Mesenteric fat pad (tissue), 1 donor: ENCODE measurements around the gene UNK. TPM values are rescaled to one million over a fixed set of nuclear protein-coding genes. Genes with fewer than 3 reads are reported as not detected.
"Not testable (repeated sequence)": the region's sequence is repeated elsewhere in the genome, so short reads cannot be mapped to it uniquely, and the experiment has no call there.

Experiments used
- DNase-seq: peaks from one replicate; pipeline ENCODE4 v3.0.0-alpha.2; 2020; ENCODE audit warnings: low spot score
- total RNA-seq: library from RNA; stranded (reverse); fragmentation: NEBNext Ultra II Directional; extraction: Animal tissue kit (Norgen Biotek cat#: 25700); gene quantifications from one replicate; pipeline ENCODE4 v1.2.1, GENCODE V29; 2021
- donor health status: DM: yes; HTN: yes; CAD: no.

The UNK gene
- total RNA-seq, 1 donor from 2014 or later, result 24.6 TPM

DNA sequence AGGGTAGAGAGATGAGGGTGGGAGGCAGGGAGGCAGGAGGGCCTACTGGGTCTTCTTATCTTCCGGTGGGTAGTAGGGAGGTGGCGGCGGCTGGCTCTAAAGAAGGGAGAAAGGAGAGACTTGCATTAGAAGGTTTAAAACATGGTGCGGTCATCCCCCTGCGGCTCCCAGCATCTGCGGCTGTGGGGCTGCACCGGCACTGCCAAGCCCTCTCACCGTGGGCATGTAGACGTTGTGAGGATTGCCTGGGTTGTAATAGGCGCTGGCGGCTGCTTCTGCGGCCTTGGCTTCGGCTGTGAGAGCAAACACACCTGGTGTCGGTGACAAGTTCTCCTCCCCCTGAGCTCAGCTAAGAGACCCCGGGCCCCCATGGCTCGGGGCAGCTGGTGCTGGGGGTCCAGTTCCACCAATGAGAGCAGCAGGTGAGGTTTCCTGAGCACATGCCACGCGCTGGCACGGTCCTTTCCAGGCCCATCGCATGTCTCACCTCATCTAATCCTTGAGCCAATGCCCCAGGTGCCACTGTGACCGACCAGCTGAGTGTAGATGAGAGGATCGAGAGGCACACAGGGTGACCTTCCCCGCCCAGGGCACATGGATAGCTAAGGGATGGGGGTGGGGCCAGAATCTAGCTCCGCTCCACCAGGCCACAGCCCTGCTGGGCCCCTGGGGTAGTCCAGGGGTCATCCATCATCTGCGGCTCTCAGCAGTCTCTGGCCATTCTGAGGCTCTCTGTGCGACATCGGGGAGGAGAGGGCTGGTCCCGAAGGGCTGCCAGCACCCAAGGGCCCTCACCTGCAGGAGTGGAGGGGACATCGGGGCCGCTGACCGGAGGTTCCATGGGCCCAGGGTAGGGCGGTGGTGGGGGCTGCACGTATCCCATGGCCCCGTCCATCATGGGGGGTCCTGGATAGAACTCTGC is 62.3 kb downstream of the UNK start:
- DNase-seq, result no peak

- no peak for DNase-seq
Observed at GRCh38 chr17:75847614-75848522, 63.3 kb downstream of the UNK start.

DNA sequence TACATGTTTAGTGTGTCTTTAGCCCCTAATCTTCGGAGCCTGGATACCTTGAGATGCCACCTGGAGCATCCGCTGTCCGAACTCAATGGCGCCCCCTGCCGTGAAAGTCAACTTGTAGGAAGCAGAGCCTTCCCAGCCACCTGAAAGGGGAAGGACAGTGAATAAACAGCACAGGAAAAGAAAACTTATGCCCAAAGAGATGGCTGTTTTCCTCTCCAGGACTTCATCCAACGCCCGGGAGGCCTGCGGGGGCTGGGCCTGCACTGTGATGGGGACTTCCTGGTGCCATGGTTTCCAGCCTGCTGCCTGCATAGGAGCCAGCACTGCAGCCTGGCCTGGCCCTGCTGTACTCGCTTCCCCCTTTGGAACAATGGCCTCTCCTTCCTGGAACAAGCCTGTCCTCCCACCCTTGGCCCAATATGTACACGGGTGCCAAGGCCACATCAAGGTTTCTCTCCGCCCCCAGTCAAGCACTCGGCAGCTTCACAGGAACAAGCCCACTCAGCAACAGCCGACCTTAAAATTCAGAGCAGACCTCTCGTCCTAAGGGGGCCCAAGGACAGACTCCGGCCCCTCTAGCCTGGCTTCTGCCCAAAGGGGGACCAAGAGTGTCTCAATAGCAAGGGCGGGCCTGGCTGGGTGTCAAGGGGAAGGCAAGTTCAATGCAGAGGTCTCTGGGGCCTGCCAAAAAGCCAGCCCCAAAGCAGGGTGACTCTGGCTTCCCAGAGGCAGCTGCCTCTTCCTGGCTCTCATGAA is 64.1 kb downstream of the UNK start:
- DNase-seq, result no peak

DNA sequence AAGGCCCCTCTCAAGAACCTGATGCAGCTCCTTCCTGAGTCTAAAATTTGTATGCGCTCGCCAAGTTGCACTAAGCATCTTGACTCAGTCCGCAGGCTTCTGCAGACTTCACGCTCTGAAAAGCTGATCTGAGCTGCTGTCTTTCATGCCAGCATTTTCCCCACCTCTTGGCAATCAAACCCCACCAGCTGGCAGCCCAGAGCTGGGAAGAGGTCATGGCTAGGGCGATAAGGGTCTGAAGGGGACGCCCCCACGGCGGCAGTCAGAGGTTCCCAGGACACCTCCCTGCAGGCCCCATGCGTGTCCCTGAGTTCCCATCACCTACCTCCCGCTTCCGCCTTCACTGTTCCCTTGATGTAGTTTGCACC is 64.7 kb downstream of the UNK start:
- no peak for DNase-seq

- DNase-seq, result no peak
Observed at GRCh38 chr17:75849724-75850123, 65.1 kb downstream of the UNK start.

DNA sequence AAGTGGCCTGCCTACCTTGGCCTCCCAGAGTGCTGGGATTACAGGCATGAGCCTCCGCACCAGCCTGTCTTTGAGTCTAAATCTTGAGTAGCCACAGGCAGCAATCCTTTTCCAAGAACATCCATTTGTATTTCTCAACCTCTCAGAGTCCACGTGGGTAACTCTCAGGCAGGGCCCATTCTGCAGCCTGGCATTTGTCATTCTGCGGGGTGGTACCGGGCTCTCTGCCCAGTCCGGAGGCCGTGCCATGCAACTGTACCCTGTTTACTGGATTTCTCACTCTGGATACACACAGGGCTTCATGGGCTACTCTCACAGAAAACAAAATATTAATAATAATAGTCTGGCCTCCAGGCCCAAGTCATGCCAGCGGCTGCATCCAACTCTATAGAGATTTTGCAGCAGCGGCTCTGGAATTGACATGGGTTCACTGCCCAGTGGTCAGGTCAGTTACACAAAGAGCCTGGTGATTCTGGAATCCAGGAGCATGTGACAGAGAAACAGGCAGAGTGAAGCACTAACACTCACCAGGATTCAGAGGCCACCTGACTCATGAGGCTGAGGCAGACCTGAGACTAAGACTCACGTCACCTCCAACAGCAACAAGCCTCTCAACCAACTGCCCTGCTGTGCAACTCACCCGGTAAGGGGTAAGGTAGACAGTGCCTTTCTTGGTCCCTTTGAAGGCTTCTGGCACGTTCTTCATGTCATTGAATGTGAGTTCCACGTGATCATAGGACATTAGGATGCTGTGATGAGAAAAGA is 66.5 kb downstream of the UNK start:
- no peak for DNase-seq

- DNase-seq, result not testable (repeated sequence)
Observed at GRCh38 chr17:75851693-75851991, 67.0 kb downstream of the UNK start.

- no peak for DNase-seq
Observed at GRCh38 chr17:75853433-75853832, 68.8 kb downstream of the UNK start.

DNA sequence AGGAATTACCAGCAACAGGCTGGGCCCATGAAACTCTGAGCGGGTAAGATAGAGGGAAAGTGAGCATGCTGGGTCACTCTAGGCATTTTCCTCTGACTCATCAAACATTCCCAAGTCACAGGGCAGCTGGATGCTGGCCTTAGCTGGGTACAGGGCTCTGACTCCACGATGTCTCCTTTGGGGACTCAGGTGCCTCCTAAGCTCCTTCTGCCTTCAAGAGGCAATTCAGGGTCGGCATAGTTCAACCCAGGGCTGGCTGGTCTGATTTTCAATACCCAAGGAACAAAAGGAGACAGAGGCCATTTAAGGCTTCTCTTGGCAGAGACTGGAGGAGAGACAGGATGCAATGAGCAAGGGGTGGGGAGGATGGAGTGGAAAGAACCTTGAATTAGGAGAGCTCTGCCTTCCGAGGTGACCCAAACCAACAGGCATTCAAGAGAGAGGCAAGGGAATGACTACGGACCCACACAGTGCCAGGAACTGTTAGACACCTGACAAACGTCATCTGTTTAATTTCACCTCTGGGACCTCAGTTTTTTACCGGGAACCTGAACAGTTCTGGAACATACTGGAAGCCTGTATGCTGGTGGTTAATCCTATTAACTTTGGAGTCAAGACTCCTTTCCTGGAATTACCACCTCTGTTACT is 69.6 kb downstream of the UNK start:
- no peak for DNase-seq

DNA sequence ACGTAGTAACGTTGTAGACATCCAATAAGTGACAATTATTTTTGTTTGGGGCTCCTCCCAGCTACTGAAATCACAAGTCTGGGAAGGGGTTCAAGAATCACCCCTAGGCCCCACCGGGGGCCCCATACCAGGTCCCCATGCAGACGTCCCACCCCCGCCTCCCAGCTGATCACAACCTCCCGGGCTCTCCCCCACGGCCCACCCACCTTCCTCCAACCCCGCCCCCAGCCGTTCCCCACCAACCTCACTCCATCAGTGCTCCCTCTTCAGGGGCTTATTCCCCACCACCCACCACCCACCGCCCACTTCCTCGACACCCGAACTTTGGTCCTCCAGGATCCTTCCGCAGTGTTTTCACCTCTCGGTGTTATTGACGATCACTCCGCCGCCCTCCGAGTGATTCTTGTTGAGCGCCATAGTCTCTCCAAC is 70.3 kb downstream of the UNK start:
- no peak for DNase-seq

DNA sequence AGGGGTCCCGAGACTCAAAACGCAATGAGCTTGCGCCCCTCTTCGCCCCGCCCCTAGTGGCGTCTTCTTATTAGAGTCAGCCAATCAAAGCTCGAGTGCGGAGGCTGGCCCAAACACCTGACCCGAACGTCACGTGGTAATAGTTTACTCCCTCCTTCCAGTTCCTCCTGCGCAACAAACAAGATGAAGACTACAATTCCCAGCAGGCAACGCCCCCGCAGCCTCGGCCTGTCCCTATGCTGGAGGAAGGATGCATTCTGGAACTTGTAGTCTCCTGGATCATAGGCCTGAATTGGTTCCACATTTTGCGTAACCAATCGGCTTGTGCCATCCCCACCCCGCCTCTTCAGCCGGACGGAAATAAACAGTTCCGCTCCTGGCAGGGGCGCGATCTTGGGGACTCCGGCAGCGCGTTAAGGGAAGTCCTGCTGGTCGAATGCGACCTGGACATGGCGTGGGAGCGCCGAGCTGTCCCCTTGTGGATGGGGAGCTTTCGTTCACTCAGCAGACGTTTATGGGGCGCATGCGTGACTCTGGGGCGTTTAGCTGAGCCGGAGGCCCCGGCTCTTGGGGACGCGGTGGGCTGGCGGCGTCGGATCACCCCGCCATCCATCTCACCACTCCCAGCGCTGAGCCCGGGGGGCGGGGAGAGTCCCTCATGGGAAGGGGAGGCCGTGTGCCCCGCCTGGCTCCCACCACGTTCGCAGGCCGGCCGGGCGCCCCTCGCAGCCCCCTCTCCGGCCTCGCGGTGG is 70.9 kb downstream of the UNK start, which contains the start of gene WBP2:
Gene WBP2 (minus strand): TSS at position 26 of the 752 bp plus-strand sequence. CDS start 38 bp downstream, outside the sequence.
- peak; percentile 98 for DNase-seq

DNA sequence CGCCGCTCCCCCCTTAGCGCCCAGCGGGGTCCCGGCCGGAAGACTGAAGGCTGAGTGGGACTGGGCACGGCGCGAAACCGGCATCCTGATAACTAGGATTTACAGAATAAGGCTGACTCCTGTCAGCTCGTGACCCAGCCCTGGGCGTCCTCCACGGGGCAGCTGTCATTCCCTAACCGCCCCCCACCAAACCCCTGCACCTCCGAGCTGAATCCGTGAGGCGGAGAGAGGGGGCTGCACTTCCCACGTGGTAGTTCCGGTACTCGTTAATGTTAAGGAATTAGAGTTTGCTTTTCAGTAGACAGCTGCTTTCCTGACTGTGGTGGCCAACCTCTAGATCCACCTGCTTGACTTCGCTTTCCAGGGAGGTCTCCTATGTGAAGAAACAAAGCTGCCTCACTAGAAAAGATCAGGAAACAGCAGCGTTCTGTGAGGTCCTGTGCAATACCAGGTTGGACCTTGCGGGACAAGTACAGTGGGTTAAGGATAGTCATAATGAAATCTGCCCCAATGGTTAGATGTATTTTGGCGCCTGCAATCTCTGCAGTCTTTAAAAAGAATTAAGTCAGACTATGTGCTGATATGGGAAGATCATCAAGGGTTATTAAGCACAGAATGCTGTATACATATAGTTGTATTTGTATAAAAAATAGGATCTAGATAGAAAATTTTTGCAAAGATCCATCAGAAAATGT is 71.6 kb downstream of the UNK start:
- no peak for DNase-seq

- not testable (repeated sequence) for DNase-seq
Observed at GRCh38 chr17:75859358-75859757, 74.8 kb downstream of the UNK start.

DNA sequence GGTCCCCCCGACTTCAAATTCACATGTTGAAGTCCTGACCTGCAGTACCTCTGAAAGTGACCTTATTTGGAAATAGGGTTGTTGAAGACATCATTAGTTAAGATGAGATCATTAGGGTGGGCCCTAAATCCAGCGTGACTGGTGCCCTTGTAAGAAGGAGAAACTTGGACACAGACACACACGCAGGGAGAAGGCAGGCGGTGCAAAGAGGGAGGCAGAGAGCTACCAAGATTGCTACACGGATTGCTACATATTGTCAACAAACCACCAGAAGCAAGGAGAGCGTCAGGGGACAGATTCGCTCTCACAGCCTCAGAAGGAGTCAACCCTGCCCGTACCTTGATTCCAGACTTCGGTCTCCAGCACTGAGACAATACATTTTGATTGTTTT is 77.3 kb downstream of the UNK start:
- DNase-seq, result no peak

GRCh38 chr17:75864448-75864871 is 79.9 kb downstream of the UNK start:
- DNase-seq, result no peak

DNA sequence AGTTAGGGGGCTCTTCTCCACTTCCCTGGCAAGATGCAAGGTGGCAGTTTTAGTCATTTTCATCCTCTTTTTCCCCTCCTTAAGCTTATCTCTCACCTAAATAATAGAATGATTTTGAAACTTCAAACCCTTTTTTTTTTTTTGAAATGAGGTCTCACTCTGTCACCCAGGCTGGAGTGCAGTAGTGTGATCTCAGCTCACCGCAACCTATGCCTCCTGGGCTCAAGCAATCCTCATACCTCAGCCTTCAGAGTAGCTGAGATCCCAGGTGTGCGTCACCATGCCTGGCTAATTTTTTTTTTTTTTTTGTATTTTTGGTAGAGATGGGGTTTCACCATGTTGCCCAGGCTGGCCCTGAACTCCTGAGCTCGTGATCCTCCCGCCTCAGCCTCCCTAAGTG is 80.3 kb downstream of the UNK start:
- DNase-seq, result not testable (repeated sequence)

GRCh38 chr17:75865404-75866188 is 81.0 kb downstream of the UNK start:
- DNase-seq, result not testable (repeated sequence)

- not testable (repeated sequence) for DNase-seq
Observed at GRCh38 chr17:75868730-75869281, 84.2 kb downstream of the UNK start.
